Smooth muscle cell (in vitro differentiated cells): ENCODE results near the gene NALF2. TPM values are rescaled to one million over a fixed set of nuclear protein-coding genes. Genes with fewer than 3 reads are reported as not detected.

Experiments used
- DNase-seq: peaks from one replicate; lab custom pipeline; 2025; ENCODE audit not compliant: unreplicated experiment; lab: John Stamatoyannopoulos, UW
- H2AFZ ChIP-seq: fragments of 200-600 bp; sonication (generic); 2 replicates; pipeline ENCODE4 v1.6.0; 2016; ENCODE audit warnings: antibody characterized with exemption, low read depth, mild to moderate bottlenecking
- H3F3A ChIP-seq: fragments of 200-600 bp; sonication (generic); 2 replicates; pipeline ENCODE4 v1.6.0; 2017; ENCODE audit warnings: antibody characterized with exemption, low read depth
- H3K27ac ChIP-seq: fragments of 200-600 bp; sonication (generic); 2 replicates; pipeline ENCODE4 v1.5.1; 2016; ENCODE audit warnings: low read depth, mild to moderate bottlenecking
- H3K27me3 ChIP-seq: fragments of 200-600 bp; sonication (generic); 2 replicates; pipeline ENCODE4 v1.6.1; 2016; ENCODE audit warnings: low read depth, mild to moderate bottlenecking
- H3K36me3 ChIP-seq: fragments of 200-600 bp; sonication (generic); 2 replicates; pipeline ENCODE4 v1.5.1; 2016; ENCODE audit warnings: low read depth
- H3K4me1 ChIP-seq: fragments of 200-600 bp; sonication (generic); 2 replicates; pipeline ENCODE4 v1.5.1; 2016; ENCODE audit warnings: low read depth
- H3K4me2 ChIP-seq: fragments of 200-600 bp; sonication (generic); 2 replicates; pipeline ENCODE4 v1.6.0; 2016; ENCODE audit warnings: mild to moderate bottlenecking
- H3K4me3 ChIP-seq: fragments of 200-600 bp; sonication (generic); 2 replicates; pipeline ENCODE4 v1.5.1; 2016; ENCODE audit warnings: mild to moderate bottlenecking
- H3K79me2 ChIP-seq: fragments of 200-600 bp; sonication (generic); 2 replicates; pipeline ENCODE4 v1.6.0; 2016; ENCODE audit warnings: low read depth, mild to moderate bottlenecking
- H3K9ac ChIP-seq: fragments of 200-600 bp; sonication (generic); 2 replicates; pipeline ENCODE4 v1.6.0; 2016; ENCODE audit warnings: low read depth
- H3K9me3 ChIP-seq: fragments of 200-600 bp; sonication (generic); replicated peaks from 2 replicates; pipeline ENCODE4 v1.5.1; 2016; ENCODE audit warnings: low read depth
- H4K20me1 ChIP-seq: fragments of 200-600 bp; sonication (generic); 2 replicates; pipeline ENCODE4 v1.6.0; 2016; ENCODE audit warnings: low read depth
- WGBS: methylation state at CpG from one replicate; pipeline ENCODE4 v1.1.7; 2016; ENCODE audit warnings: low lambda C conversion rate; 5-methylcytosine and 5-hydroxymethylcytosine counted together
- polyA plus RNA-seq: library from polyadenylated mRNA; unstranded; fragments of >200 nt; fragmentation: Nextera tagmentation; extraction: Ambion mirVana; gene quantifications from 2 replicates; pipeline ENCODE4 v1.2.1, GENCODE V29; 2016
- total RNA-seq: library from RNA; depleted of rRNA; stranded (reverse); fragments of >200 nt; gene quantifications from 2 replicates; pipeline ENCODE4 v1.2.3, GENCODE V29; 2014
- TF ChIP-seq, protein P1 (sequence below): fragments of 200-600 bp; sonication (generic); IDR thresholded peaks from 2 replicates; pipeline ENCODE4 v1.5.1; 2017; ENCODE audit warnings: borderline replicate concordance, mild to moderate bottlenecking, antibody characterized with exemption; ENCODE audit not compliant: insufficient read depth, poor library complexity, severe bottlenecking

The NALF2 gene
- not detected in 2 replicates for total RNA-seq
- not detected in 2 replicates for polyA plus RNA-seq

GRCh38 chrX:69503782-69504625 is at the start of gene NALF2:
Gene NALF2, plus strand, starts transcription at chrX:69504326. Its CDS starts 957 bp downstream, at chrX:69505283.
- no peak within 1 kb of the TSS for H3K9ac ChIP-seq
- peak within 1 kb of the TSS; percentile 87 for H3K4me2 ChIP-seq
- H3F3A ChIP-seq: no peaks in the 10 kb centered on the region
- H3K9me3 ChIP-seq: no peaks in the 10 kb centered on the region
- no peaks in the 10 kb centered on the region for H3K4me1 ChIP-seq
- no peak within 1 kb of the TSS for H2AFZ ChIP-seq
- H3K36me3 ChIP-seq: no peaks in the 10 kb centered on the region
- no peaks in the 10 kb centered on the region for H4K20me1 ChIP-seq
- H3K27me3 ChIP-seq: peaks cover 24% of the 10 kb centered on the region
- 54% methylated on average over 50 of the region's 66 CpGs for WGBS
- H3K27ac ChIP-seq: no peak within 1 kb of the TSS
- peak; percentile 12 for DNase-seq
- peak within 1 kb of the TSS; percentile 48 for H3K4me3 ChIP-seq
- TF ChIP-seq, protein P1, sequence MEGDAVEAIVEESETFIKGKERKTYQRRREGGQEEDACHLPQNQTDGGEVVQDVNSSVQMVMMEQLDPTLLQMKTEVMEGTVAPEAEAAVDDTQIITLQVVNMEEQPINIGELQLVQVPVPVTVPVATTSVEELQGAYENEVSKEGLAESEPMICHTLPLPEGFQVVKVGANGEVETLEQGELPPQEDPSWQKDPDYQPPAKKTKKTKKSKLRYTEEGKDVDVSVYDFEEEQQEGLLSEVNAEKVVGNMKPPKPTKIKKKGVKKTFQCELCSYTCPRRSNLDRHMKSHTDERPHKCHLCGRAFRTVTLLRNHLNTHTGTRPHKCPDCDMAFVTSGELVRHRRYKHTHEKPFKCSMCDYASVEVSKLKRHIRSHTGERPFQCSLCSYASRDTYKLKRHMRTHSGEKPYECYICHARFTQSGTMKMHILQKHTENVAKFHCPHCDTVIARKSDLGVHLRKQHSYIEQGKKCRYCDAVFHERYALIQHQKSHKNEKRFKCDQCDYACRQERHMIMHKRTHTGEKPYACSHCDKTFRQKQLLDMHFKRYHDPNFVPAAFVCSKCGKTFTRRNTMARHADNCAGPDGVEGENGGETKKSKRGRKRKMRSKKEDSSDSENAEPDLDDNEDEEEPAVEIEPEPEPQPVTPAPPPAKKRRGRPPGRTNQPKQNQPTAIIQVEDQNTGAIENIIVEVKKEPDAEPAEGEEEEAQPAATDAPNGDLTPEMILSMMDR: no peak
- no peaks in the 10 kb centered on the region for H3K79me2 ChIP-seq

GRCh38 chrX:69457756-69458155 is 46.4 kb upstream of the NALF2 start:
- Histone ChIP-seq H3K27me3 (no peaks in the 10 kb centered on the region), H3F3A (no peaks in the 10 kb centered on the region), H3K4me1 (no peaks in the 10 kb centered on the region), H3K36me3 (no peaks in the 10 kb centered on the region), H4K20me1 (no peaks in the 10 kb centered on the region), H3K9ac (no peak overlapping the region), H3K9me3 (no peaks in the 10 kb centered on the region), H3K4me3 (no peak overlapping the region), H3K4me2 (no peak overlapping the region), H3K79me2 (no peaks in the 10 kb centered on the region), H3K27ac (no peak overlapping the region), H2AFZ (no peak overlapping the region)
- no peak for DNase-seq
- TF ChIP-seq, protein P1: no peak
- WGBS: 65% methylated on average over 6 of the region's 6 CpGs

GRCh38 chrX:69466546-69466945 is 37.6 kb upstream of the NALF2 start:
- Histone ChIP-seq H3K9me3 (no peaks in the 10 kb centered on the region), H4K20me1 (no peaks in the 10 kb centered on the region), H3K79me2 (no peaks in the 10 kb centered on the region), H3F3A (no peaks in the 10 kb centered on the region), H3K27me3 (no peaks in the 10 kb centered on the region), H3K36me3 (no peaks in the 10 kb centered on the region), H2AFZ (no peak overlapping the region), H3K9ac (no peak overlapping the region), H3K4me3 (no peak overlapping the region), H3K27ac (no peak overlapping the region), H3K4me2 (no peak overlapping the region), H3K4me1 (no peaks in the 10 kb centered on the region)
- 61% methylated on average over 1 of the region's 1 CpG for WGBS
- DNase-seq: no peak
- TF ChIP-seq, protein P1: no peak

GRCh38 chrX:69469975-69470374 is 34.2 kb upstream of the NALF2 start:
- H3K79me2 ChIP-seq: no peaks in the 10 kb centered on the region
- no peaks in the 10 kb centered on the region for H3K36me3 ChIP-seq
- H3K9me3 ChIP-seq: no peaks in the 10 kb centered on the region
- H3K4me1 ChIP-seq: no peaks in the 10 kb centered on the region
- H3K27me3 ChIP-seq: no peaks in the 10 kb centered on the region
- H3K27ac ChIP-seq: no peak overlapping the region
- no peaks in the 10 kb centered on the region for H3F3A ChIP-seq
- 78% methylated on average over 4 of the region's 4 CpGs for WGBS
- TF ChIP-seq, protein P1: no peak
- DNase-seq: no peak
- H3K9ac ChIP-seq: no peak overlapping the region
- H4K20me1 ChIP-seq: no peaks in the 10 kb centered on the region
- no peak overlapping the region for H3K4me2 ChIP-seq
- no peak overlapping the region for H3K4me3 ChIP-seq
- H2AFZ ChIP-seq: no peak overlapping the region
